AG04450 (cell line): ENCODE results near the gene HMGA1. TPM values are rescaled to one million over a fixed set of nuclear protein-coding genes. Genes with fewer than 3 reads are reported as not detected.
A peak's percentile ranks its signal among the peaks of the same experiment; 100 is the strongest.
"Not testable (repeated sequence)": the region's sequence is repeated elsewhere in the genome, so short reads cannot be mapped to it uniquely, and the experiment has no call there.

Source experiments
- CTCF ChIA-PET: fragments of 300-600, 350-600 bp; formaldehyde crosslinking; extraction: SDS; loops from one replicate; lab custom pipeline; 2022; ENCODE audit warnings: antibody characterized with exemption, inconsistent platforms; lab: Charles Lee
- POLR2A ChIA-PET: fragments of 350-600 bp; formaldehyde crosslinking; extraction: SDS; loops from one replicate; lab custom pipeline; 2021; ENCODE audit warnings: antibody characterized with exemption, inconsistent platforms; lab: Yijun Ruan, JAX
- DNase-seq: peaks from one replicate; pipeline ENCODE4 v3.0.0-alpha.2; 2011; ENCODE audit warnings: low read depth, low spot score
- H3K27ac ChIP-seq: one replicate; pipeline ENCODE4 v1.5.1; 2012; ENCODE audit warnings: low read depth, low read length, control low read depth
- H3K27me3 ChIP-seq: one replicate; pipeline ENCODE4 v1.6.0; 2012; ENCODE audit warnings: low read length; ENCODE audit not compliant: control insufficient read depth, insufficient read depth
- H3K4me3 ChIP-seq: 2 replicates; pipeline ENCODE4 v1.5.1; 2011; ENCODE audit warnings: mild to moderate bottlenecking, low read depth, low read length, control low read depth
- H3K9me3 ChIP-seq: 2 replicates; pipeline ENCODE4 v1.5.1; 2012; ENCODE audit warnings: low read length; ENCODE audit not compliant: control insufficient read depth, insufficient read depth
- CTCF ChIP-seq: IDR thresholded peaks from 2 replicates; pipeline ENCODE4 v1.5.1; 2011; ENCODE audit warnings: low read depth, low read length, control low read depth, inconsistent platforms
- polyA plus RNA-seq: library from polyadenylated mRNA; depleted of rRNA; stranded (reverse); fragments of >200 nt; gene quantifications from 2 replicates; pipeline ENCODE4 v1.2.3, GENCODE V29; 2011

Gene HMGA1
- polyA plus RNA-seq, 1 experiment: 142 TPM

- DNase-seq: peak; percentile 87
- H3K9me3 ChIP-seq: no peaks in the 10 kb centered on the region; the same call in 1 of the 2 replicates
- POLR2A ChIA-PET: interaction anchor here (0.7 to 1.8 kb wide), 11 partner anchors 12 to 206 kb away, joined by 3 to 12 read pairs (median 3); partner anchors contain the start of genes HMGA1 and RPS10
- peak within 1 kb of the TSS; percentile 47 for H3K27ac ChIP-seq
- H3K27me3 ChIP-seq: no peaks in the 10 kb centered on the region
- H3K4me3 ChIP-seq: peak within 1 kb of the TSS; percentile 91
- CTCF ChIA-PET: interaction anchor here (0.5 to 3.6 kb wide), 48 partner anchors 9 to 401 kb away, joined by 3 to 39 read pairs (median 4); partner anchors contain the start of gene RPS10
- peak; percentile 80 for TF ChIP-seq CTCF
Measured at GRCh38 chr6:34248727-34249468, 12.2 kb downstream of the HMGA1 start, which contains the start of gene SMIM29. Gene SMIM29, minus strand, starts transcription at chr6:34249006. Its CDS starts 1,215 bp downstream, at chr6:34247791.

- ChIA-PET CTCF (interaction anchor here (0.6 to 3.6 kb wide), 48 partner anchors 9 to 400 kb away, joined by 3 to 39 read pairs (median 4); partner anchors contain the start of gene RPS10), POLR2A (interaction anchor here (0.7 to 1.8 kb wide), 11 partner anchors 13 to 360 kb away, joined by 3 to 12 read pairs (median 3); partner anchors contain the start of genes HMGA1 and RPS10)
- no peak for TF ChIP-seq CTCF
- no peak for DNase-seq
- Histone ChIP-seq H3K27me3 (no peaks in the 10 kb centered on the region), H3K27ac (no peak overlapping the region), H3K4me3 (peak overlapping the region; percentile 78), H3K9me3 (no peaks in the 10 kb centered on the region; the same call in 1 of the 2 replicates)
Measured at GRCh38 chr6:34249469-34250261, 13.0 kb downstream of the HMGA1 start.

- DNase-seq, H3K9me3 ChIP-seq, H3K27me3 ChIP-seq, CTCF ChIA-PET, POLR2A ChIA-PET, H3K27ac ChIP-seq, H3K4me3 ChIP-seq: not testable (repeated sequence)
Measured at GRCh38 chr6:34252395-34252794, 15.7 kb downstream of the HMGA1 start.

GRCh38 chr6:34259529-34260069 lies 22.9 kb downstream of the HMGA1 start:
- no peak for DNase-seq
- Histone ChIP-seq H3K9me3 (peaks cover 10% of the 10 kb centered on the region), H3K27me3 (no peaks in the 10 kb centered on the region), H3K4me3 (no peak overlapping the region), H3K27ac (no peak overlapping the region)
- TF ChIP-seq CTCF: no peak; the same call in 1 of the 2 replicates
- ChIA-PET CTCF (no interaction called here), POLR2A (no interaction called here)
